C4-2B (cell line): Measurements from ENCODE around the gene MAP3K15.
"Not testable (repeated sequence)": the region's sequence is repeated elsewhere in the genome, so short reads cannot be mapped to it uniquely, and the experiment has no call there.

ENCODE experiments used
- H3K27ac ChIP-seq: fragments of 450-650 bp; 2 replicates; pipeline ENCODE4 v1.5.1; 2017
- CTCF ChIP-seq: fragments of 450-650 bp; conservative IDR thresholded peaks from 2 replicates; pipeline ENCODE4 v1.5.1; 2017; ENCODE audit warnings: mild to moderate bottlenecking
- ZFX ChIP-seq: fragments of 450-650 bp; IDR thresholded peaks from 2 replicates; pipeline ENCODE4 v1.6.1; 2017

MAP3K15 gene

GRCh38 chrX:19446397-19446796 is 68.9 kb downstream of the MAP3K15 start:
- no peak overlapping the region for H3K27ac ChIP-seq
- TF ChIP-seq CTCF (no peak), ZFX (no peak)

GRCh38 chrX:19445772-19446171 is 69.5 kb downstream of the MAP3K15 start:
- not testable (repeated sequence) for H3K27ac ChIP-seq

GRCh38 chrX:19443869-19444526 is 71.3 kb downstream of the MAP3K15 start:
- TF ChIP-seq ZFX = no peak
- no peak for TF ChIP-seq CTCF
- no peak overlapping the region for H3K27ac ChIP-seq

GRCh38 chrX:19440713-19441112 is 74.6 kb downstream of the MAP3K15 start:
- H3K27ac ChIP-seq = no peak overlapping the region
- TF ChIP-seq CTCF = no peak
- no peak for TF ChIP-seq ZFX

GRCh38 chrX:19422661-19423060 is 92.6 kb downstream of the MAP3K15 start:
- H3K27ac ChIP-seq = not testable (repeated sequence)

GRCh38 chrX:19410259-19410658 is 105.0 kb downstream of the MAP3K15 start:
- H3K27ac ChIP-seq = no peak overlapping the region
- TF ChIP-seq CTCF (no peak), ZFX (no peak)

GRCh38 chrX:19403696-19404095 is 111.6 kb downstream of the MAP3K15 start:
- TF ChIP-seq ZFX (no peak), CTCF (no peak)
- H3K27ac ChIP-seq = no peak overlapping the region

- no peak overlapping the region for H3K27ac ChIP-seq
- TF ChIP-seq ZFX (no peak), CTCF (no peak)
Observed at GRCh38 chrX:19392703-19393102, 122.6 kb downstream of the MAP3K15 start.

- H3K27ac ChIP-seq = no peak overlapping the region
- no peak for TF ChIP-seq ZFX
- TF ChIP-seq CTCF = no peak
Observed at GRCh38 chrX:19392078-19392477, 123.2 kb downstream of the MAP3K15 start.
